Measurements from ENCODE around the gene MBOAT2.
"Not testable (repeated sequence)": the region's sequence is repeated elsewhere in the genome, so short reads cannot be mapped to it uniquely, and the experiment has no call there.

GRCh38 chr2:8930185-8930584 is 73.3 kb downstream of the MBOAT2 start:
- not testable (repeated sequence) for TF ChIP-seq CTCF (conservative IDR thresholded peaks at IDR 0.05; ENCODE audit: low read depth, low read length); EZH2 (IDR thresholded peaks at IDR 0.05; ENCODE audit: borderline replicate concordance, low read depth, low read length, poor library complexity, severe bottlenecking)
